ENCODE data around the gene C1orf53. TPM values are rescaled to one million over a fixed set of nuclear protein-coding genes. Genes with fewer than 3 reads are reported as not detected.
A peak's percentile ranks its signal among the peaks of the same experiment; 100 is the strongest.

Gene C1orf53
- total and polyA plus RNA-seq, 2 of the 13 experiments (the other 11 are each of a cell fraction or from before 2014, with no cell fraction given): 5.8 to 10.1 TPM

- TF ChIP-seq ATF5 (CRISPR knock-in tag; IDR thresholded peaks at IDR 0.05; ENCODE audit: low read depth) (no peak), PHF8 (CRISPR knock-in tag; IDR thresholded peaks at IDR 0.05) (no peak), GZF1 (CRISPR knock-in tag; IDR thresholded peaks at IDR 0.05) (no peak), SMC3 (IDR thresholded peaks at IDR 0.05; ENCODE audit: low read length) (peak; percentile 91), ZNF124 (CRISPR knock-in tag; IDR thresholded peaks at IDR 0.05) (no peak), RNF2 (conservative IDR thresholded peaks at IDR 0.05; ENCODE audit: low read depth) (no peak), KLF16 (CRISPR knock-in tag; IDR thresholded peaks at IDR 0.05) (no peak), SNAPC5 (CRISPR knock-in tag; IDR thresholded peaks at IDR 0.05; ENCODE audit: borderline replicate concordance) (no peak), ZNF331 (CRISPR knock-in tag; IDR thresholded peaks at IDR 0.05) (no peak), ZNF619 (CRISPR knock-in tag; IDR thresholded peaks at IDR 0.05) (no peak), ZFP91 (CRISPR knock-in tag; IDR thresholded peaks at IDR 0.05; ENCODE audit: borderline replicate concordance) (no peak), ZNF614 (CRISPR knock-in tag; IDR thresholded peaks at IDR 0.05; ENCODE audit: borderline replicate concordance) (no peak), STAG1 (CRISPR knock-in tag; IDR thresholded peaks at IDR 0.05) (peak; percentile 88), TFE3 (CRISPR knock-in tag; IDR thresholded peaks at IDR 0.05) (no peak)
Measured at GRCh38 chr1:197868751-197869489, 33.5 kb upstream of the C1orf53 start (continued).

Data from HepG2 (cell line).